ENCODE measurements around the gene ZNF791. TPM values are rescaled to one million over a fixed set of nuclear protein-coding genes. Genes with fewer than 3 reads are reported as not detected.

The ZNF791 gene
- total and polyA plus RNA-seq, 2 of the 13 experiments (the other 11 are each of a cell fraction or from before 2014, with no cell fraction given), result 12.8 to 17.4 TPM

DNA sequence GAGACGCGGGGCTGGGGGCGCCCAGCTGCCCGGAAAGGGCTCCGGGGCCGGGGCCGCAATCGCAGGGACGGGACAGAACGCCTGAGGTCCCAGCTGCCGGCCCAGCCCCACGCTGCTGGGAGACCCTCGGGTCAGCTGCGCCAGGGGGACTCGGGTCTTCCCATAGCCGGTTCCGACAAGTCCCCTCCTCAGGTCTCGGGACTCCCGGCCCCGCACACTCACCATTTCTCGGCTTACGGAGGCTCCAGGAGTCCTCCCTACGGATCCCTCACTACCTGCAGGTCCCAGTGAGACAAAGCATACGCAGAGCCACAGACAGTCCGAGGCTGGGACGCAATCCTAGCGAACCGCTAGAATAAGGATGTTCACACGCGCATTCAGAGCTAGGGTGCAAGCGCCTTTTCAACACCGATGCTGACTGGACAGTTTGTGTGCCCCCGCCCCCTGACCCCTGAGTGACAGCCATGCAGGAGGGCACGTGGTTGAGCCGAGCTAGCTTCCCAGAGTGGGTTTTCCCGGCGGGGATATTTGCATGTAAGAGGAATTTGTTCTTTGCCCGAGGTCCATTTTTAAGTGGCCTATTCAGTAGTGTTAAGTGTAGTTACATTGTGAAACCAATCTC lies 13.7 kb upstream of the ZNF791 start (continued):
- TF ChIP-seq ZNF660 (CRISPR knock-in tag; IDR thresholded peaks at IDR 0.05; ENCODE audit: borderline replicate concordance, low read depth), result no peak
- TF ChIP-seq, protein P1, sequence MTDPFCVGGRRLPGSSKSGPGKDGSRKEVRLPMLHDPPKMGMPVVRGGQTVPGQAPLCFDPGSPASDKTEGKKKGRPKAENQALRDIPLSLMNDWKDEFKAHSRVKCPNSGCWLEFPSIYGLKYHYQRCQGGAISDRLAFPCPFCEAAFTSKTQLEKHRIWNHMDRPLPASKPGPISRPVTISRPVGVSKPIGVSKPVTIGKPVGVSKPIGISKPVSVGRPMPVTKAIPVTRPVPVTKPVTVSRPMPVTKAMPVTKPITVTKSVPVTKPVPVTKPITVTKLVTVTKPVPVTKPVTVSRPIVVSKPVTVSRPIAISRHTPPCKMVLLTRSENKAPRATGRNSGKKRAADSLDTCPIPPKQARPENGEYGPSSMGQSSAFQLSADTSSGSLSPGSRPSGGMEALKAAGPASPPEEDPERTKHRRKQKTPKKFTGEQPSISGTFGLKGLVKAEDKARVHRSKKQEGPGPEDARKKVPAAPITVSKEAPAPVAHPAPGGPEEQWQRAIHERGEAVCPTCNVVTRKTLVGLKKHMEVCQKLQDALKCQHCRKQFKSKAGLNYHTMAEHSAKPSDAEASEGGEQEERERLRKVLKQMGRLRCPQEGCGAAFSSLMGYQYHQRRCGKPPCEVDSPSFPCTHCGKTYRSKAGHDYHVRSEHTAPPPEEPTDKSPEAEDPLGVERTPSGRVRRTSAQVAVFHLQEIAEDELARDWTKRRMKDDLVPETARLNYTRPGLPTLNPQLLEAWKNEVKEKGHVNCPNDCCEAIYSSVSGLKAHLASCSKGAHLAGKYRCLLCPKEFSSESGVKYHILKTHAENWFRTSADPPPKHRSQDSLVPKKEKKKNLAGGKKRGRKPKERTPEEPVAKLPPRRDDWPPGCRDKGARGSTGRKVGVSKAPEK (CRISPR knock-in tag; IDR thresholded peaks at IDR 0.05; ENCODE audit: borderline replicate concordance), result no peak
- TF ChIP-seq, protein P2, sequence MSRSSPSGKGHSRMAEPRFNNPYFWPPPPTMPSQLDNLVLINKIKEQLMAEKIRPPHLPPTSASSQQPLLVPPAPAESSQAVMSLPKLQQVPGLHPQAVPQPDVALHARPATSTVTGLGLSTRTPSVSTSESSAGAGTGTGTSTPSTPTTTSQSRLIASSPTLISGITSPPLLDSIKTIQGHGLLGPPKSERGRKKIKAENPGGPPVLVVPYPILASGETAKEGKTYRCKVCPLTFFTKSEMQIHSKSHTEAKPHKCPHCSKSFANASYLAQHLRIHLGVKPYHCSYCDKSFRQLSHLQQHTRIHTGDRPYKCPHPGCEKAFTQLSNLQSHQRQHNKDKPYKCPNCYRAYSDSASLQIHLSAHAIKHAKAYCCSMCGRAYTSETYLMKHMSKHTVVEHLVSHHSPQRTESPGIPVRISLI (CRISPR knock-in tag; IDR thresholded peaks at IDR 0.05; ENCODE audit: borderline replicate concordance), result no peak
- no peak for TF ChIP-seq MIER3 (CRISPR knock-in tag; IDR thresholded peaks at IDR 0.05; ENCODE audit: borderline replicate concordance)
- TF ChIP-seq, protein P3, sequence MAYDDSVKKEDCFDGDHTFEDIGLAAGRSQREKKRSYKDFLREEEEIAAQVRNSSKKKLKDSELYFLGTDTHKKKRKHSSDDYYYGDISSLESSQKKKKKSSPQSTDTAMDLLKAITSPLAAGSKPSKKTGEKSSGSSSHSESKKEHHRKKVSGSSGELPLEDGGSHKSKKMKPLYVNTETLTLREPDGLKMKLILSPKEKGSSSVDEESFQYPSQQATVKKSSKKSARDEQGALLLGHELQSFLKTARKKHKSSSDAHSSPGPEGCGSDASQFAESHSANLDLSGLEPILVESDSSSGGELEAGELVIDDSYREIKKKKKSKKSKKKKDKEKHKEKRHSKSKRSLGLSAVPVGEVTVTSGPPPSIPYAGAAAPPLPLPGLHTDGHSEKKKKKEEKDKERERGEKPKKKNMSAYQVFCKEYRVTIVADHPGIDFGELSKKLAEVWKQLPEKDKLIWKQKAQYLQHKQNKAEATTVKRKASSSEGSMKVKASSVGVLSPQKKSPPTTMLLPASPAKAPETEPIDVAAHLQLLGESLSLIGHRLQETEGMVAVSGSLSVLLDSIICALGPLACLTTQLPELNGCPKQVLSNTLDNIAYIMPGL (CRISPR knock-in tag; IDR thresholded peaks at IDR 0.05; ENCODE audit: borderline replicate concordance in 1 of 2, low read depth in 1 of 2), result no peak
- TF ChIP-seq, protein P4, sequence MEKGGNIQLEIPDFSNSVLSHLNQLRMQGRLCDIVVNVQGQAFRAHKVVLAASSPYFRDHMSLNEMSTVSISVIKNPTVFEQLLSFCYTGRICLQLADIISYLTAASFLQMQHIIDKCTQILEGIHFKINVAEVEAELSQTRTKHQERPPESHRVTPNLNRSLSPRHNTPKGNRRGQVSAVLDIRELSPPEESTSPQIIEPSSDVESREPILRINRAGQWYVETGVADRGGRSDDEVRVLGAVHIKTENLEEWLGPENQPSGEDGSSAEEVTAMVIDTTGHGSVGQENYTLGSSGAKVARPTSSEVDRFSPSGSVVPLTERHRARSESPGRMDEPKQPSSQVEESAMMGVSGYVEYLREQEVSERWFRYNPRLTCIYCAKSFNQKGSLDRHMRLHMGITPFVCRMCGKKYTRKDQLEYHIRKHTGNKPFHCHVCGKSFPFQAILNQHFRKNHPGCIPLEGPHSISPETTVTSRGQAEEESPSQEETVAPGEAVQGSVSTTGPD (CRISPR knock-in tag; IDR thresholded peaks at IDR 0.05), result no peak
- TF ChIP-seq ZNF382 (CRISPR knock-in tag; IDR thresholded peaks at IDR 0.05; ENCODE audit: borderline replicate concordance), result no peak
- no peak for TF ChIP-seq IRX3 (CRISPR knock-in tag; IDR thresholded peaks at IDR 0.05; ENCODE audit: borderline replicate concordance, low read depth)
- TF ChIP-seq NFIC (IDR thresholded peaks at IDR 0.05; ENCODE audit: low read length), result no peak
- no peak for TF ChIP-seq ZKSCAN1 (IDR thresholded peaks at IDR 0.05; ENCODE audit: low read length)
- TF ChIP-seq NFRKB (IDR thresholded peaks at IDR 0.05), result no peak
